ENCODE data around the gene CDIP1.

DNA sequence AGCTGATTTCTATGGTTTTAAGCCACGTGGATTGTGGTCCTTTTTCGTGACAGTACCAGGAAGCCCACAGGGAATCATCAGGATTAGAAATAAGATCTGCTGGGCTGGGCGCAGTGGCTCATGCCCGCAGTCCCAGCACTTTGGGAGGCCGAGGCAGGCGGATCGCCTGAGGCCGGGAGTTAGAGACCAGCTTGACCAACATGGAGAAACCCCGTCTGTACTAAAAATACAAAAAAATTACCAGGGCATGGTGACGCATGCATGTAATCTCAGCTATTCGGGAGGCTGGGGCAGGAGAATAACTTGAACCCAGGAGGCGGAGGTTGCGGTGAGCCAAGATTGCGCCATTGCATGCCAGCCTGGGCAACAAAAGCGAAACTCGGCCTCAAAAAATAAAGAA lies 70.7 kb downstream of the CDIP1 start:
- TF ChIP-seq, protein P1, sequence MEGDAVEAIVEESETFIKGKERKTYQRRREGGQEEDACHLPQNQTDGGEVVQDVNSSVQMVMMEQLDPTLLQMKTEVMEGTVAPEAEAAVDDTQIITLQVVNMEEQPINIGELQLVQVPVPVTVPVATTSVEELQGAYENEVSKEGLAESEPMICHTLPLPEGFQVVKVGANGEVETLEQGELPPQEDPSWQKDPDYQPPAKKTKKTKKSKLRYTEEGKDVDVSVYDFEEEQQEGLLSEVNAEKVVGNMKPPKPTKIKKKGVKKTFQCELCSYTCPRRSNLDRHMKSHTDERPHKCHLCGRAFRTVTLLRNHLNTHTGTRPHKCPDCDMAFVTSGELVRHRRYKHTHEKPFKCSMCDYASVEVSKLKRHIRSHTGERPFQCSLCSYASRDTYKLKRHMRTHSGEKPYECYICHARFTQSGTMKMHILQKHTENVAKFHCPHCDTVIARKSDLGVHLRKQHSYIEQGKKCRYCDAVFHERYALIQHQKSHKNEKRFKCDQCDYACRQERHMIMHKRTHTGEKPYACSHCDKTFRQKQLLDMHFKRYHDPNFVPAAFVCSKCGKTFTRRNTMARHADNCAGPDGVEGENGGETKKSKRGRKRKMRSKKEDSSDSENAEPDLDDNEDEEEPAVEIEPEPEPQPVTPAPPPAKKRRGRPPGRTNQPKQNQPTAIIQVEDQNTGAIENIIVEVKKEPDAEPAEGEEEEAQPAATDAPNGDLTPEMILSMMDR (IDR thresholded peaks at IDR 0.05; ENCODE audit: low read depth, low read length, poor library complexity, severe bottlenecking), result no peak
- no peak for TF ChIP-seq EZH2phosphoT487 (IDR thresholded peaks at IDR 0.05; ENCODE audit: borderline replicate concordance, low read length)

All from DOHH2 (cell line).